WERI-Rb-1 (cell line): ENCODE measurements around the gene PCDHB6.
"Not testable (repeated sequence)": the region's sequence is repeated elsewhere in the genome, so short reads cannot be mapped to it uniquely, and the experiment has no call there.

Source experiments
- DNase-seq: peaks from one replicate; pipeline ENCODE4 v3.0.0-alpha.2; 2020
- H3K27ac ChIP-seq: fragments of 250-450 bp; sonication (Bioruptor Pico); 2 replicates; pipeline ENCODE4 v1.5.1; 2020; ENCODE audit warnings: mild to moderate bottlenecking, moderate library complexity
- H3K27me3 ChIP-seq: fragments of 250-450 bp; sonication (Bioruptor Pico); 2 replicates; pipeline ENCODE4 v1.5.1; 2021; ENCODE audit warnings: mild to moderate bottlenecking, low read depth, moderate library complexity; ENCODE audit not compliant: insufficient read depth, severe bottlenecking
- H3K36me3 ChIP-seq: fragments of 250-450 bp; sonication (Bioruptor Pico); 2 replicates; pipeline ENCODE4 v1.5.1; 2020; ENCODE audit warnings: mild to moderate bottlenecking, moderate library complexity
- H3K4me3 ChIP-seq: 2 replicates; pipeline ENCODE4 v1.5.1; 2011; ENCODE audit warnings: low read depth, mild to moderate bottlenecking, control low read depth, low read length
- H3K9me3 ChIP-seq: fragments of 250-450 bp; sonication (Bioruptor Pico); 2 replicates; pipeline ENCODE4 v1.5.1; 2021; ENCODE audit warnings: mild to moderate bottlenecking, moderate library complexity; ENCODE audit not compliant: severe bottlenecking
- CTCF ChIP-seq: IDR thresholded peaks from 2 replicates; pipeline ENCODE4 v1.5.1; 2011; ENCODE audit warnings: low read depth, mild to moderate bottlenecking, control low read depth, inconsistent platforms, low read length

The PCDHB6 gene

GRCh38 chr5:141149812-141150211 lies at the start of gene PCDHB6:
TSS of gene PCDHB6 (plus strand) at chr5:141150057. CDS start at chr5:141150258, 201 bp downstream.
- Histone ChIP-seq H3K9me3 (no peaks in the 10 kb centered on the region), H3K27ac (no peak within 1 kb of the TSS), H3K27me3 (no peaks in the 10 kb centered on the region), H3K4me3 (no peak within 1 kb of the TSS), H3K36me3 (no peaks in the 10 kb centered on the region)
- no peak for DNase-seq
- no peak for TF ChIP-seq CTCF

- H3K27ac ChIP-seq, result no peak within 1 kb of the TSS
- H3K4me3 ChIP-seq, result no peak within 1 kb of the TSS
Observed at GRCh38 chr5:141100243-141100805, 49.5 kb upstream of the PCDHB6 start, which contains the start of gene PCDHB3. TSS of gene PCDHB3 (plus strand) at chr5:141100473. CDS start at chr5:141100650, 177 bp downstream.

GRCh38 chr5:141101059-141101458 lies 48.8 kb upstream of the PCDHB6 start:
- Histone ChIP-seq H3K36me3 (peaks cover 5% of the 10 kb centered on the region), H3K9me3 (no peaks in the 10 kb centered on the region), H3K27me3 (no peaks in the 10 kb centered on the region), H3K27ac (no peak overlapping the region), H3K4me3 (no peak overlapping the region)
- DNase-seq, result no peak
- no peak for TF ChIP-seq CTCF

More at GRCh38 chr5:141100243-141100805, 49.5 kb upstream of the PCDHB6 start, which contains the start of gene PCDHB3:
- DNase-seq, result no peak
- peaks cover 11% of the 10 kb centered on the region for H3K36me3 ChIP-seq
- H3K27me3 ChIP-seq, result no peaks in the 10 kb centered on the region
- H3K9me3 ChIP-seq, result peaks cover 5% of the 10 kb centered on the region
- peak; percentile 20; the same call in 1 of the 2 replicates for TF ChIP-seq CTCF

GRCh38 chr5:141102070-141102469 lies 47.8 kb upstream of the PCDHB6 start:
- H3K4me3 ChIP-seq, H3K36me3 ChIP-seq, H3K9me3 ChIP-seq, DNase-seq, H3K27me3 ChIP-seq, H3K27ac ChIP-seq: not testable (repeated sequence)

GRCh38 chr5:141102471-141102870 lies 47.4 kb upstream of the PCDHB6 start:
- not testable (repeated sequence) for H3K4me3 ChIP-seq, H3K27me3 ChIP-seq, H3K27ac ChIP-seq, H3K36me3 ChIP-seq, DNase-seq, H3K9me3 ChIP-seq

GRCh38 chr5:141105350-141105749 lies 44.5 kb upstream of the PCDHB6 start:
- DNase-seq, result no peak
- Histone ChIP-seq H3K4me3 (no peak overlapping the region), H3K9me3 (no peaks in the 10 kb centered on the region), H3K27ac (no peak overlapping the region), H3K27me3 (no peaks in the 10 kb centered on the region), H3K36me3 (no peaks in the 10 kb centered on the region; the same call in 1 of the 2 replicates)
- no peak for TF ChIP-seq CTCF

GRCh38 chr5:141119250-141119649 lies 30.6 kb upstream of the PCDHB6 start:
- Histone ChIP-seq H3K36me3 (no peaks in the 10 kb centered on the region), H3K27ac (no peak overlapping the region), H3K9me3 (no peaks in the 10 kb centered on the region), H3K4me3 (no peak overlapping the region), H3K27me3 (no peaks in the 10 kb centered on the region)
- no peak for TF ChIP-seq CTCF
- DNase-seq, result no peak
